ENCODE measurements around the gene TFCP2.

DNA sequence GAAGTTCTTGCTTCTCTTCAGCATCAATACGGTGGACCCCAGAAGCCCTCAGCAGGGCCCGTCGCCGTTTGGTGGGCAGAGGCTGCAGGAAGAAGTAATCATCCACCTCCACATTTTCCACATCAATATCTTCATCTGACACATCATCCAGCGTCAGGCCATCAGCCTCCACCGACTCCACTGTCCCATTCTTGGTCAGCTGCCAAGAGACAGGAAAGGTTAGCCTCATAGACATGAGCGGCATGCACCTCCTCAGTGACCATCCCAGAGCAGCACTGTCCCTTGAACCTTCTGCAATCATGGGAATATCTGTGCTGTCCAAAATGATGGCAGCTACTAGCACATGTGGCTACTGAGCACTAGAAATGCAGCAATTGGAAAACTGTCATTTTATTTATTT lies 105.2 kb downstream of the TFCP2 start:
- no peak for TF ChIP-seq POLR2A (IDR thresholded peaks at IDR 0.05; ENCODE audit: low read depth, low read length)
- no peak for TF ChIP-seq POLR2AphosphoS5 (IDR thresholded peaks at IDR 0.05; ENCODE audit: low read depth, low read length)
